HEK293 (cell line): Measurements from ENCODE around the gene STARD5.

Source experiments
- CTCF ChIA-PET: fragments of 350-600 bp; formaldehyde crosslinking; extraction: SDS; loops from one replicate; lab custom pipeline; 2021; ENCODE audit warnings: antibody characterized with exemption; lab: Yijun Ruan, JAX
- POLR2A ChIA-PET: fragments of 300-600 bp; formaldehyde crosslinking; extraction: SDS; loops from one replicate; lab custom pipeline; 2020; ENCODE audit warnings: antibody characterized with exemption, inconsistent platforms; lab: Yijun Ruan, JAX
- H3K27ac ChIP-seq: fragments of 200-500 bp; sonication (Bioruptor generic); 2 replicates; pipeline ENCODE4 v1.5.1; 2014; ENCODE audit warnings: low read depth, low read length, control low read depth, inconsistent platforms; ENCODE audit errors: extremely low read depth
- H3K36me3 ChIP-seq, 2 experiments: fragments of 200-500 bp in 1 of 2; sonication (Bioruptor generic) in 1 of 2; 1 replicate in 1 of 2; 2 replicates in 1 of 2; pipeline ENCODE4 v1.5.1; 2014 to 2017; ENCODE audit warnings: inconsistent platforms in 2 of 2, low read length in 2 of 2; ENCODE audit not compliant: control insufficient read depth in 2 of 2, insufficient read depth in 1 of 2
- H3K4me1 ChIP-seq: fragments of 200-500 bp; sonication (Bioruptor generic); 2 replicates; pipeline ENCODE4 v1.5.1; 2014; ENCODE audit warnings: mild to moderate bottlenecking, low read length, inconsistent platforms; ENCODE audit not compliant: control insufficient read depth, insufficient read depth
- H3K4me3 ChIP-seq: 2 replicates; pipeline ENCODE4 v1.5.1; 2011; ENCODE audit warnings: low read depth, mild to moderate bottlenecking, control low read depth, low read length, moderate library complexity
- H3K9me3 ChIP-seq: fragments of 200-500 bp; sonication (Bioruptor generic); 2 replicates; pipeline ENCODE4 v1.5.1; 2014; ENCODE audit warnings: low read depth, low read length, inconsistent platforms; ENCODE audit not compliant: control insufficient read depth, insufficient read depth
- GLI4 ChIP-seq: fragments of 450-650 bp; formaldehyde crosslinking; IDR thresholded peaks from 2 replicates; pipeline ENCODE4 v1.5.1; 2016; ENCODE audit warnings: missing biosample characterization, missing genetic modification characterization
- KLF7 ChIP-seq: fragments of 450-650 bp; formaldehyde crosslinking; IDR thresholded peaks from 2 replicates; pipeline ENCODE4 v1.5.1; 2016; ENCODE audit warnings: missing biosample characterization, missing genetic modification characterization, borderline replicate concordance
- MYNN ChIP-seq: fragments of 450-650 bp; formaldehyde crosslinking; IDR thresholded peaks from 2 replicates; pipeline ENCODE4 v1.5.1; 2016; ENCODE audit warnings: missing biosample characterization, missing genetic modification characterization, borderline replicate concordance
- RBAK ChIP-seq: fragments of 450-650 bp; formaldehyde crosslinking; IDR thresholded peaks from 2 replicates; pipeline ENCODE4 v1.5.1; 2016; ENCODE audit warnings: missing biosample characterization, missing genetic modification characterization
- SALL2 ChIP-seq: fragments of 450-650 bp; formaldehyde crosslinking; IDR thresholded peaks from 2 replicates; pipeline ENCODE4 v1.5.0; 2017; ENCODE audit warnings: missing biosample characterization, mild to moderate bottlenecking, missing genetic modification characterization, borderline replicate concordance
- ZBTB1 ChIP-seq: fragments of 450-650 bp; formaldehyde crosslinking; IDR thresholded peaks from 2 replicates; pipeline ENCODE4 v1.5.1; 2016; ENCODE audit warnings: missing biosample characterization, missing genetic modification characterization
- ZNF324 ChIP-seq: fragments of 450-650 bp; formaldehyde crosslinking; IDR thresholded peaks from 2 replicates; pipeline ENCODE4 v1.5.1; 2016; ENCODE audit warnings: missing biosample characterization, missing genetic modification characterization
- ZNF335 ChIP-seq: fragments of 450-650 bp; formaldehyde crosslinking; conservative IDR thresholded peaks from 2 replicates; pipeline ENCODE4 v1.5.1; 2016; ENCODE audit warnings: missing biosample characterization, missing genetic modification characterization
- ZNF426 ChIP-seq: fragments of 450-650 bp; formaldehyde crosslinking; IDR thresholded peaks from 2 replicates; pipeline ENCODE4 v1.5.1; 2017; ENCODE audit warnings: missing biosample characterization, missing genetic modification characterization, mild to moderate bottlenecking, inconsistent platforms, moderate library complexity
- ZNF548 ChIP-seq: fragments of 450-650 bp; formaldehyde crosslinking; IDR thresholded peaks from 2 replicates; pipeline ENCODE4 v1.5.1; 2016; ENCODE audit warnings: missing biosample characterization, missing genetic modification characterization
- ZNF600 ChIP-seq: fragments of 450-650 bp; formaldehyde crosslinking; IDR thresholded peaks from 2 replicates; pipeline ENCODE4 v1.5.1; 2016; ENCODE audit warnings: missing biosample characterization, missing genetic modification characterization
- ZNF747 ChIP-seq: fragments of 450-650 bp; formaldehyde crosslinking; IDR thresholded peaks from 2 replicates; pipeline ENCODE4 v1.5.1; 2016; ENCODE audit warnings: missing biosample characterization, missing genetic modification characterization
- ZNF785 ChIP-seq: fragments of 450-650 bp; formaldehyde crosslinking; IDR thresholded peaks from 2 replicates; pipeline ENCODE4 v1.5.1; 2016; ENCODE audit warnings: missing biosample characterization, missing genetic modification characterization
- ZSCAN23 ChIP-seq: fragments of 450-650 bp; formaldehyde crosslinking; IDR thresholded peaks from 2 replicates; pipeline ENCODE4 v1.5.1; 2016; ENCODE audit warnings: missing biosample characterization, missing genetic modification characterization
- TF ChIP-seq, protein P1 (sequence below): fragments of 450-650 bp; formaldehyde crosslinking; IDR thresholded peaks from 2 replicates; pipeline ENCODE4 v1.5.1; 2016; ENCODE audit warnings: missing biosample characterization, missing genetic modification characterization
- TF ChIP-seq, protein P2 (sequence below): fragments of 450-650 bp; formaldehyde crosslinking; IDR thresholded peaks from 2 replicates; pipeline ENCODE4 v1.5.1; 2016; ENCODE audit warnings: missing biosample characterization, missing genetic modification characterization
- TF ChIP-seq, protein P3 (sequence below): fragments of 450-650 bp; formaldehyde crosslinking; IDR thresholded peaks from 2 replicates; pipeline ENCODE4 v1.5.1; 2017; ENCODE audit warnings: missing biosample characterization, missing genetic modification characterization
- TF ChIP-seq, protein P4 (sequence below): fragments of 450-650 bp; formaldehyde crosslinking; IDR thresholded peaks from 2 replicates; pipeline ENCODE4 v1.5.1; 2016; ENCODE audit warnings: missing biosample characterization, missing genetic modification characterization, borderline replicate concordance

The STARD5 gene

DNA sequence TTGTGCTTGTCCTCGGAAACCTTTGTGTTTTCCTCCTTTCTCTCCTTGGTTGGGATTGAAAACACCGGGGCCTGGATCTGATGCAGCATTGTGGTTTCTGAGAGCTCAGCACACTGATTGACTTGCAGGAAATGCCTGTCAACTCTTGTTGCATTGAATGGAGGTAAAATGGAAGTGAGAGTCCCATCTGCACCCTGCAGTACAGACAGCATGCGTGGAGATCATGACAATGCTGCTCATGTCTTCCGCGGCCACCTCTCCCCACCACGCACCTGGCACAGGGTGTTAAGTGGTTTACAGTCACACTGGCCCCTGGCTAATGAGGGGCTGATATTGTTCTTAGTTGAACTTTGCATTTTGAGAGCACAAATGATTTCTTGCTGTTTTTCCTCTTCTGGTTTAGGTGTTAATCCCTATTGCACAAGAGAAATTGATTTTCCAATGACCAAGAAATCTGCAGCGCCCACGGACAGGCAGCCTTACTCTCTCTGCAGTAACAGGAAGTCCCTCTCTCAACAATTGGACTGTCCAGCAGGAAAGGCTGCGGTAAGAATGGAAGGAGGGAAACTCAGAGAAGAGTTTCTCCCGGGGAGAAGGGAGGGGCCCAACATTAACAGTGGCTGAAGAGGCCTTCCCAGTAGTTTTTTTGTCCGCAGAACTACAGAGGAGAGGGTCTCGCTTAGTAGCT is 58.5 kb downstream of the STARD5 start (continued):
- TF ChIP-seq, protein P1, sequence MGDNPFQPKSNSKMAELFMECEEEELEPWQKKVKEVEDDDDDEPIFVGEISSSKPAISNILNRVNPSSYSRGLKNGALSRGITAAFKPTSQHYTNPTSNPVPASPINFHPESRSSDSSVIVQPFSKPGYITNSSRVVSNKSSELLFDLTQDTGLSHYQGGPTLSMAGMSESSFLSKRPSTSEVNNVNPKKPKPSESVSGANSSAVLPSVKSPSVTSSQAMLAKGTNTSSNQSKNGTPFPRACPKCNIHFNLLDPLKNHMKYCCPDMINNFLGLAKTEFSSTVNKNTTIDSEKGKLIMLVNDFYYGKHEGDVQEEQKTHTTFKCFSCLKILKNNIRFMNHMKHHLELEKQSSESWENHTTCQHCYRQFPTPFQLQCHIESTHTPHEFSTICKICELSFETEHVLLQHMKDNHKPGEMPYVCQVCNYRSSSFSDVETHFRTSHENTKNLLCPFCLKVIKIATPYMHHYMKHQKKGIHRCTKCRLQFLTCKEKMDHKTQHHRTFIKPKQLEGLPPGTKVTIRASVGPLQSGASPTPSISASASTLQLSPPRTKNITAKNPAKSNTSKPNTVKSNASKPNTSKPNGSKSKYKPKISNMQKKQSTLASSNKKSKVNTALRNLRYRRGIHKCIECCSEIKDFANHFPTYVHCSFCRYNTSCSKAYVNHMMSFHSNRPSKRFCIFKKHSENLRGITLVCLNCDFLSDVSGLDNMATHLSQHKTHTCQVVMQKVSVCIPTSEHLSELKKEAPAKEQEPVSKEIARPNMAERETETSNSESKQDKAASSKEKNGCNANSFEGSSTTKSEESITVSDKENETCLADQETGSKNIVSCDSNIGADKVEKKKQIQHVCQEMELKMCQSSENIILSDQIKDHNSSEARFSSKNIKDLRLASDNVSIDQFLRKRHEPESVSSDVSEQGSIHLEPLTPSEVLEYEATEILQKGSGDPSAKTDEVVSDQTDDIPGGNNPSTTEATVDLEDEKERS (tag by site-specific recombination) = no peak
- no peak for TF ChIP-seq SALL2 (tag by site-specific recombination)
- no peak for TF ChIP-seq ZNF335 (tag by site-specific recombination)
- TF ChIP-seq ZSCAN23 (tag by site-specific recombination) = no peak
- TF ChIP-seq, all 188 proteins: peak for 0

DNA sequence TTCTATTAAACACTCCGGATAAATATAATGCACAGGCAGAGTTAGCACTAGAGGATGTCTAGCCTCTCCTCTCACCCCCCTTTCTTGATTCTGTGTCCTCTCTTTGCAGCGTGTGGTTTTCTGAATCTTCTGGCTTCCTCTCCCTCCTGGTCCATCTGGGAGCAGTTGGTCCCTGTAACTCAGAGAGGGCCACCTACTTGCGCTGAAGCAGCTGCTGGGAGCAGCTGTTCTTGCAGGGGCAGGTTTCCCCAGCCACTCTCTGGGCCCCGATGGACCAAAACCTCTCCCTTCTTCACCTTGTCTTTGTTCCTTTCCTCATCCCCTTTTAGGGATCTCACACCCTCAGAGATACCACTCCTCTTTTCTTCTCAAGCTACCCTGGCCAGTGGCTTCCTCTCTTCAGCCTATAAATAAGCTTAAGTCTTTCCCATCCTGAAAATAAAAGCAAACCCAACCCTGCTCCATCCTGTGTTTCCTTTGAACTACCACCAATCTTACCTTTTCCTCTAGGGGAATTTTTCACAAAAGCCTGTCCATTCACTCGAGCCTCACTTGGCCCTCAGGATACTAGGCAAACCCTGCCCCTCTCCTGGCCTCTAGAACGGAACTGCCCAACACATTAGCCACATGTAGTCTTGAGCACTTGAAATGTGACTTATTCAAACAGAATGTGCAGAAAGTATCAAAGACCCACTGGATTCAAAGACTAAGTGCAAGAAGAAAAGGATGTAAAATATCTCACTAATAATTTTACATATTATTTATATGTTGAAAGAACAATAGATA is 59.7 kb downstream of the STARD5 start:
- ChIA-PET CTCF (interaction anchor here (0.6 to 13.7 kb wide), 12 partner anchors 10 to 376 kb away, joined by 3 to 530 read pairs (median 18); no protein-coding TSS in a partner anchor), POLR2A (no interaction called here)
- Histone ChIP-seq H3K36me3 (no peaks in the 10 kb centered on the region), H3K4me1 (no peaks in the 10 kb centered on the region), H3K9me3 (no peaks in the 10 kb centered on the region), H3K4me3 (no peak overlapping the region), H3K27ac (no peak overlapping the region)
- no peak for TF ChIP-seq GLI4
- TF ChIP-seq MYNN (tag by site-specific recombination) = no peak
- TF ChIP-seq ZNF785 (tag by site-specific recombination) = no peak
- TF ChIP-seq, protein P2, sequence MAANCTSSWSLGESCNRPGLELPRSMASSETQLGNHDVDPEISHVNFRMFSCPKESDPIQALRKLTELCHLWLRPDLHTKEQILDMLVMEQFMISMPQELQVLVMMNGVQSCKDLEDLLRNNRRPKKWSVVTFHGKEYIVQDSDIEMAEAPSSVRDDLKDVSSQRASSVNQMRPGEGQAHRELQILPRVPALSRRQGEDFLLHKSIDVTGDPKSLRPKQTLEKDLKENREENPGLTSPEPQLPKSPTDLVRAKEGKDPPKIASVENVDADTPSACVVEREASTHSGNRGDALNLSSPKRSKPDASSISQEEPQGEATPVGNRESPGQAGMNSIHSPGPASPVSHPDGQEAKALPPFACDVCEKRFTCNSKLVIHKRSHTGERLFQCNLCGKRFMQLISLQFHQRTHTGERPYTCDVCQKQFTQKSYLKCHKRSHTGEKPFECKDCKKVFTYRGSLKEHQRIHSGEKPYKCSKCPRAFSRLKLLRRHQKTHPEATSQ (tag by site-specific recombination) = no peak
- no peak for TF ChIP-seq RBAK (tag by site-specific recombination)
- TF ChIP-seq ZNF426 = no peak
- TF ChIP-seq ZBTB1 (tag by site-specific recombination) = no peak
- TF ChIP-seq ZNF747 (tag by site-specific recombination) = no peak

DNA sequence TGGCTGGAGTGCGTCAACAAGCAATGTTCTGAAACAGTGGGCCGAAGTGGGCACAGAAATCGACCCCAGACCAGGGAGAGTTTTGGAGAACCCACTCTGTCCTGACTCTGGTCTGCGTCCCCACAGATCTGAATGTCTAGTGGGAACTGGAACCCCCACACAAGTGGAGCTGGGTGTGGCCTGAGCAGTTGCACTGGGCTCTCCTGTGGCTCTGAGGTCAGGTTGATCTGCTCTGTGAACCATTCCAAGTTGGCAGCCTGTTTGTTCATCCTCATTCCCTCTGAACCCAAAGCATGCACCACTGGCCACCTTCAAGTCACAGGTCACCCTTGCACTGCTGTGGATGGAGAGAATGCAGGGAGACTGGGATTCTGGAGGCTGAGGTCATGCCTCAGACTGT is 60.5 kb downstream of the STARD5 start:
- Histone ChIP-seq H3K27ac (no peak overlapping the region), H3K4me3 (no peak overlapping the region), H3K36me3 (no peaks in the 10 kb centered on the region), H3K4me1 (no peaks in the 10 kb centered on the region), H3K9me3 (no peaks in the 10 kb centered on the region)
- ChIA-PET POLR2A (no interaction called here), CTCF (interaction anchor here (0.6 to 13.7 kb wide), 15 partner anchors 9 to 286 kb away, joined by 3 to 530 read pairs (median 4); no protein-coding TSS in a partner anchor)
- TF ChIP-seq, protein P3, sequence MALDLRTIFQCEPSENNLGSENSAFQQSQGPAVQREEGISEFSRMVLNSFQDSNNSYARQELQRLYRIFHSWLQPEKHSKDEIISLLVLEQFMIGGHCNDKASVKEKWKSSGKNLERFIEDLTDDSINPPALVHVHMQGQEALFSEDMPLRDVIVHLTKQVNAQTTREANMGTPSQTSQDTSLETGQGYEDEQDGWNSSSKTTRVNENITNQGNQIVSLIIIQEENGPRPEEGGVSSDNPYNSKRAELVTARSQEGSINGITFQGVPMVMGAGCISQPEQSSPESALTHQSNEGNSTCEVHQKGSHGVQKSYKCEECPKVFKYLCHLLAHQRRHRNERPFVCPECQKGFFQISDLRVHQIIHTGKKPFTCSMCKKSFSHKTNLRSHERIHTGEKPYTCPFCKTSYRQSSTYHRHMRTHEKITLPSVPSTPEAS (tag by site-specific recombination) = no peak
- TF ChIP-seq, protein P4, sequence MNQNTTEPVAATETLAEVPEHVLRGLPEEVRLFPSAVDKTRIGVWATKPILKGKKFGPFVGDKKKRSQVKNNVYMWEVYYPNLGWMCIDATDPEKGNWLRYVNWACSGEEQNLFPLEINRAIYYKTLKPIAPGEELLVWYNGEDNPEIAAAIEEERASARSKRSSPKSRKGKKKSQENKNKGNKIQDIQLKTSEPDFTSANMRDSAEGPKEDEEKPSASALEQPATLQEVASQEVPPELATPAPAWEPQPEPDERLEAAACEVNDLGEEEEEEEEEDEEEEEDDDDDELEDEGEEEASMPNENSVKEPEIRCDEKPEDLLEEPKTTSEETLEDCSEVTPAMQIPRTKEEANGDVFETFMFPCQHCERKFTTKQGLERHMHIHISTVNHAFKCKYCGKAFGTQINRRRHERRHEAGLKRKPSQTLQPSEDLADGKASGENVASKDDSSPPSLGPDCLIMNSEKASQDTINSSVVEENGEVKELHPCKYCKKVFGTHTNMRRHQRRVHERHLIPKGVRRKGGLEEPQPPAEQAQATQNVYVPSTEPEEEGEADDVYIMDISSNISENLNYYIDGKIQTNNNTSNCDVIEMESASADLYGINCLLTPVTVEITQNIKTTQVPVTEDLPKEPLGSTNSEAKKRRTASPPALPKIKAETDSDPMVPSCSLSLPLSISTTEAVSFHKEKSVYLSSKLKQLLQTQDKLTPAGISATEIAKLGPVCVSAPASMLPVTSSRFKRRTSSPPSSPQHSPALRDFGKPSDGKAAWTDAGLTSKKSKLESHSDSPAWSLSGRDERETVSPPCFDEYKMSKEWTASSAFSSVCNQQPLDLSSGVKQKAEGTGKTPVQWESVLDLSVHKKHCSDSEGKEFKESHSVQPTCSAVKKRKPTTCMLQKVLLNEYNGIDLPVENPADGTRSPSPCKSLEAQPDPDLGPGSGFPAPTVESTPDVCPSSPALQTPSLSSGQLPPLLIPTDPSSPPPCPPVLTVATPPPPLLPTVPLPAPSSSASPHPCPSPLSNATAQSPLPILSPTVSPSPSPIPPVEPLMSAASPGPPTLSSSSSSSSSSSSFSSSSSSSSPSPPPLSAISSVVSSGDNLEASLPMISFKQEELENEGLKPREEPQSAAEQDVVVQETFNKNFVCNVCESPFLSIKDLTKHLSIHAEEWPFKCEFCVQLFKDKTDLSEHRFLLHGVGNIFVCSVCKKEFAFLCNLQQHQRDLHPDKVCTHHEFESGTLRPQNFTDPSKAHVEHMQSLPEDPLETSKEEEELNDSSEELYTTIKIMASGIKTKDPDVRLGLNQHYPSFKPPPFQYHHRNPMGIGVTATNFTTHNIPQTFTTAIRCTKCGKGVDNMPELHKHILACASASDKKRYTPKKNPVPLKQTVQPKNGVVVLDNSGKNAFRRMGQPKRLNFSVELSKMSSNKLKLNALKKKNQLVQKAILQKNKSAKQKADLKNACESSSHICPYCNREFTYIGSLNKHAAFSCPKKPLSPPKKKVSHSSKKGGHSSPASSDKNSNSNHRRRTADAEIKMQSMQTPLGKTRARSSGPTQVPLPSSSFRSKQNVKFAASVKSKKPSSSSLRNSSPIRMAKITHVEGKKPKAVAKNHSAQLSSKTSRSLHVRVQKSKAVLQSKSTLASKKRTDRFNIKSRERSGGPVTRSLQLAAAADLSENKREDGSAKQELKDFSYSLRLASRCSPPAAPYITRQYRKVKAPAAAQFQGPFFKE = no peak
- TF ChIP-seq ZNF600 (tag by site-specific recombination) = no peak
- no peak for TF ChIP-seq ZNF548 (tag by site-specific recombination)
- no peak for TF ChIP-seq KLF7
- TF ChIP-seq ZNF324 = no peak
